Measurements from ENCODE around the gene ZSWIM7.

The ZSWIM7 gene

GRCh38 chr17:15930426-15930825, 69.1 kb downstream of the ZSWIM7 start:
- no peak for TF ChIP-seq CTCF (conservative IDR thresholded peaks at IDR 0.05; ENCODE audit: low read depth)
- ChIA-PET CTCF (interaction anchor here (0.6 kb wide), 1 partner anchor 60 kb away, joined by 3 read pairs; no protein-coding TSS in a partner anchor), POLR2A (ENCODE audit: low non-redundant PET) (no interaction called here)
- DNase-seq (ENCODE audit: low spot score): no peak
- H3K27ac ChIP-seq: no peak overlapping the region

- no peak for TF ChIP-seq CTCF (conservative IDR thresholded peaks at IDR 0.05; ENCODE audit: low read depth)
- no peak for DNase-seq (ENCODE audit: low spot score)
- ChIA-PET CTCF (interaction anchor here (0.6 kb wide), 1 partner anchor 61 kb away, joined by 3 read pairs; no protein-coding TSS in a partner anchor), POLR2A (ENCODE audit: low non-redundant PET) (interaction anchor here (0.5 kb wide), 1 partner anchor 15 kb away, joined by 10 read pairs; no protein-coding TSS in a partner anchor)
- H3K27ac ChIP-seq: no peak overlapping the region
Observed at GRCh38 chr17:15929941-15930340, 69.6 kb downstream of the ZSWIM7 start.

- no peak for DNase-seq (ENCODE audit: low spot score)
- no peak overlapping the region for H3K27ac ChIP-seq
- TF ChIP-seq CTCF (conservative IDR thresholded peaks at IDR 0.05; ENCODE audit: low read depth): no peak
- CTCF ChIA-PET: no interaction called here
- POLR2A ChIA-PET (ENCODE audit: low non-redundant PET): no interaction called here
Observed at GRCh38 chr17:15928286-15928785, 71.2 kb downstream of the ZSWIM7 start.
